ENCODE results near the gene PALM2AKAP2. TPM values are rescaled to one million over a fixed set of nuclear protein-coding genes. Genes with fewer than 3 reads are reported as not detected.

Gene PALM2AKAP2
- total RNA-seq, 4 donors from 2014 or later = 0.15 to 1.4 (median 1.0) TPM

- Histone ChIP-seq H3K9me3 (no peaks in the 10 kb centered on the region), H3K4me1 (peaks cover 0 to 3% of the 10 kb centered on the region in 2 donors), H3K4me3 (no peak overlapping the region), H3K36me3 (no peaks in the 10 kb centered on the region), H3K27ac (no peak overlapping the region), H3K27me3 (no peaks in the 10 kb centered on the region)
- ATAC-seq = no peak
- DNase-seq = no peak
- in situ Hi-C loops (cut with MboI; ENCODE audit: low sequenced_read_pairs in 4 of 4) = no loop called here
- intact Hi-C loops (cut with DNase I; ENCODE audit: low total_unique reads) = no loop called here
- TF ChIP-seq CTCF (IDR thresholded peaks at IDR 0.05 in 4 of 5, conservative IDR thresholded peaks at IDR 0.05 in 1 of 5) (no peak), POLR2A (IDR thresholded peaks at IDR 0.05) (no peak)
Measured at GRCh38 chr9:109735801-109736200, 44.2 kb upstream of the PALM2AKAP2 start.

- in situ Hi-C loops (cut with MboI; ENCODE audit: low sequenced_read_pairs in 4 of 4) = no loop called here
Measured at GRCh38 chr9:109737295-109737694, 42.7 kb upstream of the PALM2AKAP2 start.

GRCh38 chr9:109739760-109740159, 40.2 kb upstream of the PALM2AKAP2 start:
- Histone ChIP-seq H3K27me3 (no peaks in the 10 kb centered on the region), H3K9me3 (no peaks in the 10 kb centered on the region), H3K4me1 (peaks cover 0 to 5% of the 10 kb centered on the region in 2 donors), H3K4me3 (no peak overlapping the region), H3K36me3 (no peaks in the 10 kb centered on the region), H3K27ac (no peak overlapping the region)
- TF ChIP-seq CTCF (IDR thresholded peaks at IDR 0.05 in 4 of 5, conservative IDR thresholded peaks at IDR 0.05 in 1 of 5) (no peak), POLR2A (IDR thresholded peaks at IDR 0.05) (no peak)
- intact Hi-C loops (cut with DNase I; ENCODE audit: low total_unique reads) (no loop called here), in situ Hi-C loops (cut with MboI; ENCODE audit: low sequenced_read_pairs in 4 of 4) (no loop called here)
- no peak for ATAC-seq
- DNase-seq = no peak

More at GRCh38 chr9:109737295-109737694, 42.7 kb upstream of the PALM2AKAP2 start:
- TF ChIP-seq POLR2A (IDR thresholded peaks at IDR 0.05) = no peak
- TF ChIP-seq CTCF (IDR thresholded peaks at IDR 0.05 in 4 of 5, conservative IDR thresholded peaks at IDR 0.05 in 1 of 5) = no peak
- H3K27me3 ChIP-seq = no peaks in the 10 kb centered on the region
- no peaks in the 10 kb centered on the region for H3K9me3 ChIP-seq
- peaks cover 0 to 3% of the 10 kb centered on the region in 2 donors for H3K4me1 ChIP-seq
- H3K36me3 ChIP-seq = no peaks in the 10 kb centered on the region
- intact Hi-C loops (cut with DNase I; ENCODE audit: low total_unique reads) = no loop called here
- ATAC-seq (no peak), DNase-seq (no peak)
- no peak overlapping the region for H3K27ac ChIP-seq
- no peak overlapping the region for H3K4me3 ChIP-seq

GRCh38 chr9:109742776-109743348, 37.1 kb upstream of the PALM2AKAP2 start:
- TF ChIP-seq POLR2A (IDR thresholded peaks at IDR 0.05) (no peak), CTCF (IDR thresholded peaks at IDR 0.05 in 4 of 5, conservative IDR thresholded peaks at IDR 0.05 in 1 of 5) (no peak)
- intact Hi-C loops (cut with DNase I; ENCODE audit: low total_unique reads) (no loop called here), in situ Hi-C loops (cut with MboI; ENCODE audit: low sequenced_read_pairs in 4 of 4) (no loop called here)
- DNase-seq = no peak
- peaks cover 11 to 16% of the 10 kb centered on the region in 2 donors for H3K4me1 ChIP-seq
- H3K4me3 ChIP-seq = no peak overlapping the region
- ATAC-seq = no peak
- no peaks in the 10 kb centered on the region for H3K9me3 ChIP-seq
- H3K36me3 ChIP-seq = no peaks in the 10 kb centered on the region
- H3K27me3 ChIP-seq = no peaks in the 10 kb centered on the region
- no peak overlapping the region for H3K27ac ChIP-seq

- H3K9me3 ChIP-seq = no peaks in the 10 kb centered on the region
- H3K27ac ChIP-seq = no peak overlapping the region
- intact Hi-C loops (cut with DNase I; ENCODE audit: low total_unique reads) = no loop called here
- peaks cover 11 to 16% of the 10 kb centered on the region in 2 donors for H3K4me1 ChIP-seq
- TF ChIP-seq POLR2A (IDR thresholded peaks at IDR 0.05) (no peak), CTCF (IDR thresholded peaks at IDR 0.05 in 4 of 5, conservative IDR thresholded peaks at IDR 0.05 in 1 of 5) (no peak)
- no peak for DNase-seq
- no peak overlapping the region for H3K4me3 ChIP-seq
- H3K27me3 ChIP-seq = no peaks in the 10 kb centered on the region
- no peak for ATAC-seq
- in situ Hi-C loops (cut with MboI; ENCODE audit: low sequenced_read_pairs in 4 of 4) = no loop called here
- H3K36me3 ChIP-seq = no peaks in the 10 kb centered on the region
Measured at GRCh38 chr9:109743696-109744095, 36.3 kb upstream of the PALM2AKAP2 start.

All from gastrocnemius medialis (tissue), 4 donors.